PFSK-1 (cell line): ENCODE measurements around the gene STEAP2.

Experiments used
- FOXP2 ChIP-seq: optimal IDR thresholded peaks from 2 replicates; pipeline ENCODE3; 2011; ENCODE audit warnings: borderline replicate concordance, control low read depth, inconsistent platforms; ENCODE audit not compliant: insufficient read depth; ENCODE audit errors: extremely low read length, extremely low read depth
- POLR2AphosphoS5 ChIP-seq: IDR thresholded peaks from 2 replicates; pipeline ENCODE4 v1.6.1; 2012; ENCODE audit warnings: low read depth, mild to moderate bottlenecking, control low read depth, low read length, moderate library complexity
- SIN3A ChIP-seq: IDR thresholded peaks from 2 replicates; pipeline ENCODE4 v1.6.1; 2012; ENCODE audit warnings: mild to moderate bottlenecking, low read length, moderate library complexity, borderline replicate concordance; ENCODE audit not compliant: insufficient read depth
- TAF1 ChIP-seq: IDR thresholded peaks from 2 replicates; pipeline ENCODE4 v1.6.1; 2012; ENCODE audit warnings: low read length, control low read depth, borderline replicate concordance; ENCODE audit not compliant: insufficient read depth
- TF ChIP-seq, protein P1 (sequence below), 2 experiments: IDR thresholded peaks; 2 replicates each; pipeline versions ENCODE4 v1.6.1 to v1.8.0; 2011 to 2012; ENCODE audit warnings: low read depth in 2 of 2, low read length in 2 of 2, control low read depth in 1 of 2, inconsistent platforms in 1 of 2, mild to moderate bottlenecking in 1 of 2, moderate library complexity in 1 of 2; ENCODE audit not compliant: insufficient read depth in 1 of 2

Gene STEAP2

DNA sequence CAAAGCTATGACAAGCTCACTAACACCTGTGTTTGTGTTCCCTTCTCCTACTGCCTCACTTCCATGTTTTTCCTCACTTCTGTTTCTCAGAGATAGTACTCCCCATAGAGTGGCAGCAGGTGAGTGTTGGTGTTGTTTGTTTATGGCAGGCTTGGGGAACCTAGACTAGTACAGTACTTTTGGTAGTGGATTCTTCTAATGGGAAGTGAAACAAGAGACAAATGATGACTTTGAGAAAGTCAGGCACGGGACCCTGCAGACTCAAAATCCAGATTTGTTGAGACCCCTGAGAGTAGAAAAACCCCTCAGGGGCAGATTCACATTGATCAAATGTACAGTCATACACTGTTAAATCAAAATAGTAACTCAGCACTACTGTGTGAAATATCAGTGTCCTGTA lies 27.0 kb downstream of the STEAP2 start:
- no peak for TF ChIP-seq FOXP2
- TF ChIP-seq SIN3A, result no peak
- TF ChIP-seq TAF1, result no peak

DNA sequence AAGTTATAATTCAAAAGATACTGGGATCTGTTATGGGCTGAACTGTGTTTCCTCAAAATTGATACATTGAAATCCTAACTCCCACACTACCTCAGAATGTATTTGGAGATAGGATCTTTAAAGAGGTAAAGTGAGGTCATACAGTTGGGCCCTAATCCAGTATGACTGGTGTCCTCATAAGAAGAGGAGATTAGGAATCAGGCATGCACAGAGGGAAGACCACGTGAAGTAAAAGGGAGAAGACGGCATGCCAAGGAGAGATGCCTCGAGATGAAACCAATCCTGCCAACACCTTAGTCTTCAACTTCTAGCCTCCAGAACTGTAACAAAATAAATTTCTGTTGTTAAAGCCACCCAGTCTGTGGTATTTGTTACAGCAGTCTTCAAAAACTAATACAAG lies 27.5 kb downstream of the STEAP2 start:
- TF ChIP-seq SIN3A (no peak), TAF1 (no peak), FOXP2 (no peak), POLR2AphosphoS5 (no peak)
- TF ChIP-seq, protein P1, sequence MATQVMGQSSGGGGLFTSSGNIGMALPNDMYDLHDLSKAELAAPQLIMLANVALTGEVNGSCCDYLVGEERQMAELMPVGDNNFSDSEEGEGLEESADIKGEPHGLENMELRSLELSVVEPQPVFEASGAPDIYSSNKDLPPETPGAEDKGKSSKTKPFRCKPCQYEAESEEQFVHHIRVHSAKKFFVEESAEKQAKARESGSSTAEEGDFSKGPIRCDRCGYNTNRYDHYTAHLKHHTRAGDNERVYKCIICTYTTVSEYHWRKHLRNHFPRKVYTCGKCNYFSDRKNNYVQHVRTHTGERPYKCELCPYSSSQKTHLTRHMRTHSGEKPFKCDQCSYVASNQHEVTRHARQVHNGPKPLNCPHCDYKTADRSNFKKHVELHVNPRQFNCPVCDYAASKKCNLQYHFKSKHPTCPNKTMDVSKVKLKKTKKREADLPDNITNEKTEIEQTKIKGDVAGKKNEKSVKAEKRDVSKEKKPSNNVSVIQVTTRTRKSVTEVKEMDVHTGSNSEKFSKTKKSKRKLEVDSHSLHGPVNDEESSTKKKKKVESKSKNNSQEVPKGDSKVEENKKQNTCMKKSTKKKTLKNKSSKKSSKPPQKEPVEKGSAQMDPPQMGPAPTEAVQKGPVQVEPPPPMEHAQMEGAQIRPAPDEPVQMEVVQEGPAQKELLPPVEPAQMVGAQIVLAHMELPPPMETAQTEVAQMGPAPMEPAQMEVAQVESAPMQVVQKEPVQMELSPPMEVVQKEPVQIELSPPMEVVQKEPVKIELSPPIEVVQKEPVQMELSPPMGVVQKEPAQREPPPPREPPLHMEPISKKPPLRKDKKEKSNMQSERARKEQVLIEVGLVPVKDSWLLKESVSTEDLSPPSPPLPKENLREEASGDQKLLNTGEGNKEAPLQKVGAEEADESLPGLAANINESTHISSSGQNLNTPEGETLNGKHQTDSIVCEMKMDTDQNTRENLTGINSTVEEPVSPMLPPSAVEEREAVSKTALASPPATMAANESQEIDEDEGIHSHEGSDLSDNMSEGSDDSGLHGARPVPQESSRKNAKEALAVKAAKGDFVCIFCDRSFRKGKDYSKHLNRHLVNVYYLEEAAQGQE (IDR thresholded peaks at IDR 0.05; ENCODE audit: insufficient read depth in 1 of 2, low read depth in 2 of 2, low read length in 2 of 2), result no peak

DNA sequence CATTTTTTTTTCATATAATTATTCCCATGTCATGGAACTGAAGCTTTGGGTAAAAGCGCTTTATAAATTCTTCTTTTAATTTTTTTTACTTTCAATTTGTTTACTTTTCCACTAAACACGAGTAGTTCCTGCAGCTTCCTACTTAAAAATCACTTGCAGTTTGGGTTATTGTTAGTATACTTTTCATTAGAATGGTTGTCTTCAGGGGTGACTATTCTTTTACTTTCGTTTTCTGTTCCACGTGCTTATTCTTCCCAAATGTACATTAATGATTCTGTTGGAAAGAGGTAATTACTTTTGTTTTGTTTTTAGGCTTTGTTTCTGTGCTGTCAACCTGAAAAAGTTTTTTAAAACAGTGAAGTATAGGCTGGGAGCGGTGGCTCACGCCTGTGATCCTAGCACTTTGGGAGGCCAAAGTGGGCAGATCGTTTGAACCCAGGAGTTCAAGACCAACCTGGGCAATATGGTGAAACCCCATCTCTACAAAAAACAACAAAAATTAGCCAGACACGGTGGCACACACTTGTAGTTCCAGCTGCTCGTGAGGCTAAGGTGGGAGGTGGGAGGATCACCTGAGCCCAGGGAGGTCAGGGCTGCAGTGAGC lies 28.2 kb downstream of the STEAP2 start:
- TF ChIP-seq SIN3A (no peak), TAF1 (no peak), POLR2AphosphoS5 (no peak), FOXP2 (no peak)
- TF ChIP-seq, protein P1 (IDR thresholded peaks at IDR 0.05; ENCODE audit: insufficient read depth in 1 of 2, low read depth in 2 of 2, low read length in 2 of 2), result no peak

DNA sequence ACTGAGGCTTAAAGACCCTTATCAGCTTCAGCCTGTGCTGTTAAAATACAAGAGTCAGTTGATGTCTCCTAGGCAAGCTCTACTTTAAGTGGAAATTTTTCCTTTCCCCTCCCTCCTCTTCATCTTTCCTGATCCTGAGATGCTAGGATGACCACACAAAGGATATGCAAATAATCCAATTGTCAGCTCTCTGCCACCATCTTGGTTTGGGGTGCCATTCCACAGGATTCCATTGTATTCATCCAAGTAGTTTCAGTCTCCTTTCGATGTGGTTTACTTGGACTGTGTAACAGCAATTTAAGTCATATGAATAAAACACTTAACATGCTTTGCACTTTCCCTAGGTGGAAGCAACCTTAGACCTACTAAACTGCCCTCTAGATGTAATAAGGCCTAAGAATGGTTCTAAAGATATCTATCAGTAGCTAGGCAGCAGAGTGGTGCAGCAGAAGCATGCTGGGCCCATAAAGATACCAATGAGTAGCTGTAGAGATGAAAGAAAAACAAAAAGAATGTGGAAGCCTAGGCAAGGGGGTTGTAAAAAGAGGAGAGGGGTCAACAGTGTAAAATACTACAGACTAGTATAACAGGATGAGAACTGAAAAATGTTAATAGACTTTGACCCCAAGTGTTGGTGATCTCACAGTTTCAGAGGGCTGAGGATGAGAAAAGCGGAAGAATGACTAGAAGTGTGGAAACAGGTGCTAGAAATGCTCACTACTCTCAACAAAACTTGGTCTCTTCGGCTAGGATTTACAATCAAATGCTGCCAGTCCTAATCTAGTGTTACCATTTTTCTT lies 31.0 kb downstream of the STEAP2 start:
- TF ChIP-seq TAF1 (no peak), SIN3A (no peak), POLR2AphosphoS5 (no peak), FOXP2 (no peak)
- TF ChIP-seq, protein P1 (IDR thresholded peaks at IDR 0.05; ENCODE audit: insufficient read depth in 1 of 2, low read depth in 2 of 2, low read length in 2 of 2), result no peak

DNA sequence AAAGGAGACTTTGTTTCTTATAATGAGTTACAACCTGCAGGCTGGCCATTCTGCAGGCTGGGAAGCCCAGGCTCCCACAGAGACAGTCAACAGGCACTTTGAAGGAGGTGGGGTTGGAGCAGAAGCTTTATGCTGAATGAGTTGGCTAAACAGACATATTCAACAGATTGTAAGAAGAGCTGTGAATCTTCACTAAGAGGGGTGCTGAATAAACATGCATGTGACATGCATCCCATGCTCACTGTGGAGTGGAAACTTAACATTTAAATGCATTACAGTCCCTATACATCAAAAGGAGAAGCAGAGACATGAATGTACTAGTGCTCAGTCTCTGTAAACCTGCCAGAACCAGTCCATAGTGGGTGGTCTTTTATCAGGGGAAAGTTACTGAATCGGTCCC lies 32.0 kb downstream of the STEAP2 start:
- TF ChIP-seq, protein P1 (IDR thresholded peaks at IDR 0.05; ENCODE audit: insufficient read depth in 1 of 2, low read depth in 2 of 2, low read length in 2 of 2), result no peak
- TF ChIP-seq POLR2AphosphoS5 (no peak), FOXP2 (no peak), SIN3A (no peak), TAF1 (no peak)
